NCI-H128 (cell line): ENCODE measurements around the gene MSH2.

ENCODE experiments used
- DNase-seq: peaks from one replicate; lab custom pipeline; 2025; ENCODE audit not compliant: unreplicated experiment; lab: John Stamatoyannopoulos, UW

MSH2 gene

GRCh38 chr2:47504174-47504810 is 101.3 kb downstream of the MSH2 start:
- no peak for DNase-seq

GRCh38 chr2:47506024-47506423 is 103.1 kb downstream of the MSH2 start:
- DNase-seq = no peak

GRCh38 chr2:47506436-47506835 is 103.5 kb downstream of the MSH2 start:
- DNase-seq = no peak

GRCh38 chr2:47508080-47508479 is 105.1 kb downstream of the MSH2 start:
- DNase-seq = no peak

GRCh38 chr2:47508641-47509040 is 105.7 kb downstream of the MSH2 start:
- no peak for DNase-seq

GRCh38 chr2:47509250-47509649 is 106.3 kb downstream of the MSH2 start:
- no peak for DNase-seq

- DNase-seq = no peak
These were observed 106.9 kb downstream of the MSH2 start for GRCh38 chr2:47509821-47510385.

GRCh38 chr2:47510745-47511144 is 107.8 kb downstream of the MSH2 start:
- DNase-seq = no peak

GRCh38 chr2:47512581-47513083 is 109.7 kb downstream of the MSH2 start:
- DNase-seq = no peak

GRCh38 chr2:47513981-47514520 is 111.1 kb downstream of the MSH2 start:
- DNase-seq = no peak

GRCh38 chr2:47516360-47517104 is 113.6 kb downstream of the MSH2 start:
- DNase-seq = no peak

GRCh38 chr2:47518497-47519146 is 115.7 kb downstream of the MSH2 start:
- no peak for DNase-seq

- DNase-seq = no peak
These were observed 116.2 kb downstream of the MSH2 start for GRCh38 chr2:47519147-47519537.

- no peak for DNase-seq
These were observed 116.8 kb downstream of the MSH2 start for GRCh38 chr2:47519604-47520301.

- no peak for DNase-seq
These were observed 117.3 kb downstream of the MSH2 start for GRCh38 chr2:47520302-47520630.

GRCh38 chr2:47520825-47521665 is 118.1 kb downstream of the MSH2 start:
- DNase-seq = peak; percentile 46

GRCh38 chr2:47521666-47522285 is 118.8 kb downstream of the MSH2 start:
- DNase-seq = no peak

- no peak for DNase-seq
These were observed 122.2 kb downstream of the MSH2 start for GRCh38 chr2:47525167-47525566.

GRCh38 chr2:47528455-47528854 is 125.5 kb downstream of the MSH2 start:
- DNase-seq = no peak

- DNase-seq = no peak
These were observed 125.9 kb downstream of the MSH2 start for GRCh38 chr2:47528874-47529273.
